ENCODE measurements around the gene PRRX2. TPM values are rescaled to one million over a fixed set of nuclear protein-coding genes. Genes with fewer than 3 reads are reported as not detected.

PRRX2 gene
- total and polyA plus RNA-seq, 2 of the 13 experiments (the other 11 are each of a cell fraction or from before 2014, with no cell fraction given), result 0.05 TPM; not detected in 1

DNA sequence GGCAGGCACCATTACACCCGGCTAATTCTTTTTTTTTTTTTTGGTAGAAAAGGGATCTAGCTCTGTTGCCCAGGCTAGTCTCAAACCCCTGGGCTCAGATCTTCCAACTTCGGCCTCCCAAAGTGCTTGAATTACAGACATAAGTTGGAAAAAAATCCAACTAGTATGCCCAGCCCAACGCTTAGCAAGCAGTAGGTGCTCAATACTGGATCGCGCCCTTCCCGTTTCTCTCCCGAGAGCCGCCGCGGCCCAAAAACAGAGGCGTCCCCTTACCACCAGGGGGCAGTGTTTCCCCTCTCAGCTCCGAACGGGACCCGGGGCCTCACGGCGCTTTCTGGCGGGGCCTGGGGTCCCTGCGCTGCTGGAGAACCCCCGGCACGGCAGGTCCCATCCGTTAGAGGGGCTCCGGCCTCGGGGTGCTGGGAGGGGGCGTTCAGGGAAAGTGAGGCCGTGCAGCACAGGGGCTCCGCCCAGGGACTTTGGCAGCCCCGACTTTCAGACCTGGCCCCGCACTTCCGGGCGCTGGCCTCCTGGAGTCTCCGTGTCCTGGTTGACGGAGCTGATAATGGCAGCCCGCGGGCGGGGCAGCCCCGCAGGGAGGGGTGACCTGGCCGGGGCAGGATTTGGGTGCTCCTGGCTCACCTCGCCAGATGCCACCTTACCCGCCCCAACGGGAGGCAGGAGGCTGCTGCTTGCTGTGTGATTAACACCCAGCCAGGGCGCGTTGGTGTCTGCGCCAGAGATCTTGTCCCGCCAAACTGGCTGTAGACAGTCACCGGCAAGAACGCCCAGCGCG, 72.2 kb downstream of the PRRX2 start (continued):
- TF ChIP-seq CCAR2 (optimal IDR thresholded peaks at IDR 0.05; ENCODE audit: low read depth, low read length) (no peak), SP5 (CRISPR knock-in tag; IDR thresholded peaks at IDR 0.05; ENCODE audit: borderline replicate concordance, low read depth) (no peak), ZNF691 (CRISPR knock-in tag; IDR thresholded peaks at IDR 0.05; ENCODE audit: borderline replicate concordance, low read depth) (0 out of 2 replicates have a peak, but pooled peaks have one; percentile 12), MAFG (CRISPR knock-in tag; IDR thresholded peaks at IDR 0.05) (no peak), SMC3 (IDR thresholded peaks at IDR 0.05; ENCODE audit: low read length) (peak; percentile 64; the same call in 1 of the 2 replicates), ZBTB7B (CRISPR knock-in tag; IDR thresholded peaks at IDR 0.05) (0 out of 2 replicates have a peak, but pooled peaks have one; percentile 25), ZNF720 (CRISPR knock-in tag; IDR thresholded peaks at IDR 0.05) (no peak), ETV6 (CRISPR knock-in tag; conservative IDR thresholded peaks at IDR 0.05) (no peak), KIAA2018 (CRISPR knock-in tag; IDR thresholded peaks at IDR 0.05; ENCODE audit: borderline replicate concordance) (no peak), TP53 (CRISPR knock-in tag; conservative IDR thresholded peaks at IDR 0.05) (no peak), ZNF205 (CRISPR knock-in tag; IDR thresholded peaks at IDR 0.05) (no peak), SP4 (CRISPR knock-in tag; IDR thresholded peaks at IDR 0.05) (no peak), PHF8 (CRISPR knock-in tag; IDR thresholded peaks at IDR 0.05) (no peak)
- TF ChIP-seq, protein P1, sequence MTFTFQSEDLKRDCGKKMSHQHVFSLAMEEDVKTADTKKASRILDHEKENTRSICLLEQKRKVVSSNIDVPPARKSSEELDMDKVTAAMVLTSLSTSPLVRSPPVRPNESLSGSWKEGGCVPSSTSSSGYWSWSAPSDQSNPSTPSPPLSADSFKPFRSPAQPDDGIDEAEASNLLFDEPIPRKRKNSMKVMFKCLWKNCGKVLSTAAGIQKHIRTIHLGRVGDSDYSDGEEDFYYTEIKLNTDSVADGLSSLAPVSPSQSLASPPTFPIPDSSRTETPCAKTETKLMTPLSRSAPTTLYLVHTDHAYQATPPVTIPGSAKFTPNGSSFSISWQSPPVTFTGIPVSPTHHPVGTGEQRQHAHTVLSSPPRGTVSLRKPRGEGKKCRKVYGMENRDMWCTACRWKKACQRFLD (CRISPR knock-in tag; IDR thresholded peaks at IDR 0.05; ENCODE audit: borderline replicate concordance), result no peak
- TF ChIP-seq, protein P2, sequence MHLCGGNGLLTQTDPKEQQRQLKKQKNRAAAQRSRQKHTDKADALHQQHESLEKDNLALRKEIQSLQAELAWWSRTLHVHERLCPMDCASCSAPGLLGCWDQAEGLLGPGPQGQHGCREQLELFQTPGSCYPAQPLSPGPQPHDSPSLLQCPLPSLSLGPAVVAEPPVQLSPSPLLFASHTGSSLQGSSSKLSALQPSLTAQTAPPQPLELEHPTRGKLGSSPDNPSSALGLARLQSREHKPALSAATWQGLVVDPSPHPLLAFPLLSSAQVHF (CRISPR knock-in tag; IDR thresholded peaks at IDR 0.05), result no peak
- TF ChIP-seq, protein P3, sequence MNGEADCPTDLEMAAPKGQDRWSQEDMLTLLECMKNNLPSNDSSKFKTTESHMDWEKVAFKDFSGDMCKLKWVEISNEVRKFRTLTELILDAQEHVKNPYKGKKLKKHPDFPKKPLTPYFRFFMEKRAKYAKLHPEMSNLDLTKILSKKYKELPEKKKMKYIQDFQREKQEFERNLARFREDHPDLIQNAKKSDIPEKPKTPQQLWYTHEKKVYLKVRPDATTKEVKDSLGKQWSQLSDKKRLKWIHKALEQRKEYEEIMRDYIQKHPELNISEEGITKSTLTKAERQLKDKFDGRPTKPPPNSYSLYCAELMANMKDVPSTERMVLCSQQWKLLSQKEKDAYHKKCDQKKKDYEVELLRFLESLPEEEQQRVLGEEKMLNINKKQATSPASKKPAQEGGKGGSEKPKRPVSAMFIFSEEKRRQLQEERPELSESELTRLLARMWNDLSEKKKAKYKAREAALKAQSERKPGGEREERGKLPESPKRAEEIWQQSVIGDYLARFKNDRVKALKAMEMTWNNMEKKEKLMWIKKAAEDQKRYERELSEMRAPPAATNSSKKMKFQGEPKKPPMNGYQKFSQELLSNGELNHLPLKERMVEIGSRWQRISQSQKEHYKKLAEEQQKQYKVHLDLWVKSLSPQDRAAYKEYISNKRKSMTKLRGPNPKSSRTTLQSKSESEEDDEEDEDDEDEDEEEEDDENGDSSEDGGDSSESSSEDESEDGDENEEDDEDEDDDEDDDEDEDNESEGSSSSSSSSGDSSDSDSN (CRISPR knock-in tag; IDR thresholded peaks at IDR 0.05), result 0 out of 2 replicates have a peak, but pooled peaks have one; percentile 34

Data from HepG2 (cell line).